AML-193 (cell line): ENCODE data around the gene APOC3.

Experiments used
- DNase-seq, 2 experiments: peaks; one replicate each; lab custom pipeline; 2025; lab: John Stamatoyannopoulos, UW

APOC3 gene

GRCh38 chr11:116875194-116875593 lies 45.5 kb downstream of the APOC3 start:
- no peak for DNase-seq

- DNase-seq, result no peak
Observed at GRCh38 chr11:116876656-116877055, 46.9 kb downstream of the APOC3 start.

GRCh38 chr11:116879800-116880625 lies 50.3 kb downstream of the APOC3 start:
- DNase-seq, result peak; percentile 84 to 87

- no peak for DNase-seq
Observed at GRCh38 chr11:116881143-116881542, 51.4 kb downstream of the APOC3 start.

GRCh38 chr11:116882386-116882785 lies 52.7 kb downstream of the APOC3 start:
- no peak for DNase-seq
